Measurements from ENCODE around the gene RFX8.

GRCh38 chr2:101387151-101387834, 87.6 kb downstream of the RFX8 start, which contains the start of gene CREG2:
- TF ChIP-seq CTCF (tag by site-specific recombination; IDR thresholded peaks at IDR 0.05) (peak; percentile 69; the same call in 1 of the 2 replicates), ZFP69B (tag by site-specific recombination; IDR thresholded peaks at IDR 0.05) (no peak), TCF7L2 (IDR thresholded peaks at IDR 0.05; ENCODE audit: borderline replicate concordance, low read depth, low read length) (no peak), PRDM10 (tag by site-specific recombination; IDR thresholded peaks at IDR 0.05) (no peak), ZNF24 (tag by site-specific recombination; IDR thresholded peaks at IDR 0.05) (no peak), ZNF768 (tag by site-specific recombination; IDR thresholded peaks at IDR 0.05) (peak; percentile 48; the same call in 1 of the 2 replicates)

Measured in HEK293 (cell line).